Skin epidermis (tissue), 12 donors: ENCODE data around the gene ZNF574.

Experiments
- H3K27ac ChIP-seq, 21 experiments: fragments of 200-600 bp; sonication (generic) in 11 of 21; one replicate each; pipeline ENCODE4 v1.5.0; 2020; ENCODE audit warnings: mild to moderate bottlenecking in 3 of 21, inconsistent platforms in 2 of 21, moderate library complexity in 2 of 21
- H3K4me3 ChIP-seq, 7 experiments: fragments of 200-600 bp; sonication (generic) in 2 of 7; one replicate each; pipeline ENCODE4 v1.5.0; 2020; ENCODE audit warnings: inconsistent platforms in 2 of 7, mild to moderate bottlenecking in 2 of 7, moderate library complexity in 1 of 7

The ZNF574 gene

DNA sequence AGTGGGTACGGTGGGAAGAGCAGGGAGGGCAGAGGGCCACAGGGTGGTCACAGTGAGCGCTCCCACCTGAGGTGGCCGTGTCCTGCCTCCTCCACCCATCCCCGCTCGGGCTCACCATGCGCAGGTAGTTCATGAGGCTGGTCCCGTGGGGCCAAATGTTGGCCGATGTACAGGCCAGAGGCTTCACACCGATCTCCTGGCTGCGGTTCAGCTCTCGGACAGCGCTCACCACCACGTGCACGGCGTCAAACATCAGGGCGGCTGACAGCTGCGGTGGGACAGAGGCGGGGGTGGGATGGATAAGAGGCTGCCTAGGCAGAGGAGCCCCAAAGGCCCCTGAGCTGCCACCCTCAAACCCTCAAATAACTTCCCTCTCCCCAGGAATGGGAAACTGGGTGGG lies 21.8 kb upstream of the ZNF574 start:
- H3K4me3 ChIP-seq = no peak overlapping the region
- H3K27ac ChIP-seq = no peak overlapping the region

DNA sequence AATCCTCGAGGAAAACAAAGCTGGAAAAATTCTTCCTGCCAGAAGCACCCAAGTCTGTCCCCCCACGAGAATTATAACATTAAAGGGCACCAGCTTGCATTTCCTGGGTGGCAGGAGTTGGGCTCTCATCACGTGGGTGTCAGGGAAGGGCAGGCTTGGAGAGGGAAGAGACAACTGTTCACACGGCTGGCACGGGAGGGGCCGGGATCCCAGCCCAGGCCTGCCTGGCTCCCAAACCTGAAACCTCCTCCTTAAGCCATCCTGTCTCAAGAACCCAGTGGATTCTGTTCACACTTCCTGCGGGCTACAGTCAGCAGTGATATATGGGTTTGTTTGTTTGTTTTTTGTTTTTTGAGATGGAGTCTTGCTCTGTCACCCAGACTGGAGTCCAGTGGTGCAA lies 18.1 kb upstream of the ZNF574 start:
- Histone ChIP-seq H3K27ac (peak overlapping the region in 1 of 21 experiments; percentile 14), H3K4me3 (no peak overlapping the region)

DNA sequence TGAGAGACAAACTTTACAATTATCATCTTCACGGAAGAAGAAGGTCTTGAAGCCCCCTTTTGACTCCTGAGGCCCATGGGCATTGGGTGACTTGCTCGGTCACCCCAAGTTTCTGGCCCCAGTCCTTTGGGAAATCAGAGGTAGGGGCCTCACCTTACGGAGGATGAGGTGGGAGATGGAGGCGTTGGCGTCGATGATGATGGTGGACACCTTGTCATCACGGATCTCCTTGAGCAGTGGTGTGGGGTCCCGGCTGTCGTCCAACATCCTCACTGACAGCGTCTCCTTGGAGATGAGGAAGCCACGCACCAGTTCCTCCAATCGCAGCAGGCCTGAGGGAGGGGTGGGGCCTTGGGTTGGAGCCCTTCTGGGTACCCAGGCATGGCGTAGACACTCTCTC lies 16.8 kb upstream of the ZNF574 start:
- Histone ChIP-seq H3K27ac (no peak overlapping the region), H3K4me3 (no peak overlapping the region)

DNA sequence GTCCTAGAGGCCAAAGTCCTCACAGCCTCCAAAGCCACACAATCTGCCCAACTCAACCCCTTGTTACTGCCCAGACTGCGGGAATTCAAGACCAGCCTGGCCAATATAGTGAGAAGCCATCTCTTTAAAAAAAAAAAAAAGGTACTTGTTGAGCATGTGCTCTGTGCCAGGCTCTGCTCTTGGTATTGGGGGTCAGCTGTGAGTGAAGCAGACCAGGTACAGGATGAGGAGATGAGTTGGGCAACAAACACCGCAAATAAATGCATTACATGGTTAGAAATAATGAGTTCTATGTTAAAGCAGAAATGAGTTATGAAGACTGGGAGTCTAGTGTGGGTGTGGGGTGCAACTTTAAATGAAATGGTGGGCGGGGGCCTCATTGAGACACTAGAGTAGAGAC lies 15.8 kb upstream of the ZNF574 start:
- Histone ChIP-seq H3K27ac (no peak overlapping the region), H3K4me3 (no peak overlapping the region)

DNA sequence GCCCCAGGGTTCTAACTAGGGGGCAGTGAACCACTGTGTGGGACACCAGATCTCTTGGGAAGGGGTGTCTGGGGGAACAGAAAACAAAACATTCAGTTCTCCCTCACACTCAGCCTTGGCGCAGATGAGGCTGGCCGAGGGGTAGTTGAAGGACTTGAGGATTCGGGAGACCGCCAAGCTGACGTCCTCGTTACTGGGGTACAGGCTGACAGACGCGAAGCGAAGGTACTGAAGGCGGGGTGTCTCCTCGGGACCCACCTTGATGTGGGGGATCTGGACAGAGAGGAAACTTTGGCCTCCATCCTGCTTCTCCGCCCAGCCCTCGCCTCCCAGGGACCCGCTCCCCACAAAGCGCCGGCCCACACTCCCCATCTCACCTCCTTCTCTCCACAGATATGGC lies 13.6 kb upstream of the ZNF574 start:
- no peak overlapping the region for H3K27ac ChIP-seq
- no peak overlapping the region for H3K4me3 ChIP-seq

DNA sequence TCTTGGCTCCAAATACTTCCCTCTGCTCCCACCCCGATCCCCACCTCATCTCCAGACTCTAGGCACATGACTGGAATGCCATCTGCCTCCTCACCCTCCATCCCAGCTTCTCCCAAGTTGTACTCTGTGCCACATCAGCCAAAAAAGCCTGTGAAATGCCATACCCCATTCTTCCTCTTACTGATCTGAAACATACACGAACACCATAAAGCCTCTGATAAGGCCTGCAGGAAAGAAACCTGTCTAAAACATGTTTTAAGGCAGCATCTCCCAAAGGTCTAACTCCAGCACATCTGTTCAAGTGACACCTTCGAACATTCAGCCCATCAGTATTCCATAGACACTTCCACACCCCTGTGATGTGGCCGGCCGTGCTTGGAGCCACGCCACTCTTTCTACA lies 11.5 kb upstream of the ZNF574 start:
- Histone ChIP-seq H3K4me3 (no peak overlapping the region), H3K27ac (no peak overlapping the region)

DNA sequence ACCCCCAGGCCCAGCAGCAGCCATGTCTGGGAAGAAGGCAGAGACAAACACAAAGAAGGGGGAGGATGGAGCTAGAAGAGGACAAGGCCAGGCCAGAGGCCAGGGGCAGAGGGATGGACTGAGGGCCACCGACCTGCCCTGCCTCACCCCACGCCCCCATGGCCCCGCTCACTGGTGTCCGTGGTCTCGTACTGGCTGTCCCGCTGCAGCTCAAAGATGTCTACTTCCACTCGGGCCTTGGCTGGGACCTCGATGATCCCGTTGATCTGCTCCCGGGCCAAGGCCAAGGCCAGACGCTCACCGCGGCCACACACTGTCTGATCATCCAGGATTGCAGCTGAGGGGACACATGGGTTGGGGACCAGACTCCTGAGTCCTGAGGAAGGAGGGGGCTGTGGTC lies 10.9 kb upstream of the ZNF574 start:
- H3K27ac ChIP-seq = no peak overlapping the region
- H3K4me3 ChIP-seq = no peak overlapping the region

DNA sequence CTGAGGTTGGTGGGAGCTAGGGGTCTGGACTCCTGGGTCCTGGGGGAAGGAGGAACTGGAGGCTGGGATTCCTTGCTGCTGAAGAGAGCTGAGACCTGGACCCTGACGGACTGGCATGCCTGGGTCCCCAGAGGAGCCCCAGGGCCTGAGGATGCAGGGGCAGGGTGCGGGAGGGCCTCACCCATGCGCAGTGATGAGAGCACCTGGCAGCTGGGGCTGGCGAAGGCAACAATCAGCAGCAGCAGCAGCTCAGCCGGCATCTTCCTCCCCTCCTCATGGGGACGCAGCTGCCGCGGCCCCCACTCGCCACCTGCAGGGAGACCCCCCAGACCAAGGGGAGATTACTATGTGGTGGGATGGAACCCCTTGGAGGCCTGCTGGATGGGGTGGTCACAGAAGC lies 10.5 kb upstream of the ZNF574 start:
- Histone ChIP-seq H3K4me3 (no peak overlapping the region), H3K27ac (no peak overlapping the region)

DNA sequence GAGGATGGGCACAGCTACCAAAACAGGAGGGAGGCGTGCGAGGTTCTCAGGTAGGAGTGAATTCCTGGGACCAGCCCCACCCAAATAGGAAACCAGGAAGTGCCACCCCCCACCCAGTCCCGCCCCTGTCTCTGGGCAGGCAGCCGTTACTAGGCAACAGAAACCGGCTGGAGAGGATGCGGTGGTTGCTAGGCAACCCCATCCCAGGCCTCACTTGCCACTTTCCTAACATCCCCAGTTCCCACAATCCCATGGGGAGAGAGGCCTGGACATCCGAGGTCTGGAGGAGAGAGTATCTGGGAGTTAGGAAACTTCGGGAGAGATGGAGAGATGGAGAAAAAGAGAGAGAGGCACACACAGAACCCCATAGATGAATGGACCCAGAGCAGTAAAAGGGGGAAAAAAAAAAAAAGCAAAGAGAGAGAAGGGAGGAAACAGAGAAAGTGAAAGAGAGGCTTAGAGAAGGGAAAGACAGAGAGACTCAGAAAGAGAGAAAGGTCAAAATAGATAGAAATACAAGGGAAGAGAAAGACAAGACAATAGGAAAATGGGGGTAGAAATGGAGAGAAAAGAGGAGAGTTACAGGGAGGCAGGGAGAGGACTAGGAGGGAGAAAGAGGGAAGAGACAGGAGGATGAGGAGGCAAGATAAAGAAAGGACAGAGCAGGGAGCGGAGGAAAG lies 9.8 kb upstream of the ZNF574 start:
- H3K4me3 ChIP-seq = no peak overlapping the region

DNA sequence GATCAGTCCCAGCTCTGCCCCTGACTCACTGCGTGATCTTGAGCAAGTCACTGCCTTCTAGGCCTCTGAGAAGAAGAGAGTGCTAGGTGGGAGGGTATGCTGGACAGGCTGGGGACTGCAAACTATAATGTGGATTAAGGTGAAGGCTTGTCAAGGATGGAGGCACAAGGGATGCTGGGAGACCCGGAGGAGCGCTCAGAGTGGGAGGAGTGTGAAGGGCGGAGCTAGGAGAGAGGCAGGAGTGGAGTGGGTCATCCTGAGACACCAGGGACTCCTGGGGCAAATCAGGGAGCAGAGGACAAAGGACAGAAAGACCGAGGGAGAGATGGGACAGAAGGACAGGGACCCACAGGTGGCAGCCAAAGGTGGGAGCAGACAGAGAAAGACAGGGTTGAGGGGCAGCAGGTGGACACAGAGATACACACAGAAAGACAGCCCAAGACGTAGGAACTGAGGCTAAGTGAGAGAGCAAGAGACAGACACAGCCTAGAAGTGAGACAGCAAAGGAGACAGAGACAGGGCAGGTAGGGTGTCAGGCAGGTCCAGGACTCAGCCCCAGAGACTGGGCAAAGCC lies 8.6 kb upstream of the ZNF574 start:
- H3K27ac ChIP-seq = no peak overlapping the region
- no peak overlapping the region for H3K4me3 ChIP-seq

More for the DNA sequence above, 9.8 kb upstream of the ZNF574 start:
- H3K27ac ChIP-seq = no peak overlapping the region

DNA sequence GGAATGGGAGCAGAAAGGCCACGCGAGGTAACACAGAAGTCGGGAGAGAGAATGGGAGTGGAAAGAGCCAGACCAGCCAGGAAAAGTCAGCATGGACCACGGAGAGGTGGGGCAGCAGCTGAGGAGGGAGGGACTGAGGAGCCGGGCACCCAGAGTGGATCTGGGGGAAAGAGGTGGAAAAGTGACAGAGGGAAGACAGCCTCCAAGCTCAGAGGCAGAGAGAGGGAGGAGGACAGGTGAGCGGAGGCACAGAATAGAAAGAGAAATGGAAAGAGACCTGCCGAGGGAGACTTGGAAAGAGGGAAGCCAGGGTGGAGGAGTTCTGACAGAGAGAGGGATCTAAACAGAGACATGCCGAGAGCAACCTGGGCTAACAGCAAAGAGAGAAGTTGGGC lies 7.6 kb upstream of the ZNF574 start:
- no peak overlapping the region for H3K27ac ChIP-seq
- H3K4me3 ChIP-seq = no peak overlapping the region

DNA sequence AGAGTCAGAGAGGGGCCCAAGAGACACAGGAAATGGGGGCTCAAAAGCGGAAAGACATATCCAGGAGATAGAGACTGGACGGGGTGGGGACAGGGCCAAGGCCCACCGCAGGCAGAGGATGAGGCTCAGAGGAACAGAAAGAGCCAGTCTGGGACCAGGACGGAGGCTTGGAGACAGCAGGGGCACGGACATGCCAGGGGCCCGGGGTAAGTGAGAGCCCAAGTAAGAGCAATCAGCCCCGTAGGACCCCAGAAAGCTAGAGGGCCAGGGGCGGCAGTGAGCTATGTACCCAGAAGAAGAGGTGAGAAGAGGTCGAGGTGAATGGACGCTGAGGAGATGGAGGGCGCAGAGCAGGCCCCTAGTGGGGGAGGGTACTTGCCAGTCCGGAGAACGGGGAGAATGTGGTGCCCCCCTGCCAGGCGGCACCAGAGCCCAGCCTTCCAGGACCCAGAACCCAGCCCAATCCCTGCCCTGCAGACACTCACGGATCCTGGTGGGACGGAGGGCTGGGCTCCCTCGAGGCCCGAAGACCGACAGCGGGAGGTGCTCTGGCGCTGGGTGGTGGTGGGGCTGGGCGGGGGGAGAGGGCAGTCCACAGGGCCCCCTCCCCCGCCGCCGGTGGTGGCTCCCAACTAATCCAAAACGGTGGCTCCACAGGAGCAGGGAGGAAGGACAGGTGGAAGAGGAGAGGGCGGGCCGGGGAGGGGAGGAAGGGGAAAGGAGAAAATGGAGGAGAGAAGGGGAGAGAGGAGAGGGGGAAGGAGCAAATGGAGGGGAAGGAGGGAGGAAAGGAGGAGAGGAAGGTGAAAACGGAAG lies 7.0 kb upstream of the ZNF574 start:
- Histone ChIP-seq H3K27ac (no peak overlapping the region), H3K4me3 (no peak overlapping the region)

DNA sequence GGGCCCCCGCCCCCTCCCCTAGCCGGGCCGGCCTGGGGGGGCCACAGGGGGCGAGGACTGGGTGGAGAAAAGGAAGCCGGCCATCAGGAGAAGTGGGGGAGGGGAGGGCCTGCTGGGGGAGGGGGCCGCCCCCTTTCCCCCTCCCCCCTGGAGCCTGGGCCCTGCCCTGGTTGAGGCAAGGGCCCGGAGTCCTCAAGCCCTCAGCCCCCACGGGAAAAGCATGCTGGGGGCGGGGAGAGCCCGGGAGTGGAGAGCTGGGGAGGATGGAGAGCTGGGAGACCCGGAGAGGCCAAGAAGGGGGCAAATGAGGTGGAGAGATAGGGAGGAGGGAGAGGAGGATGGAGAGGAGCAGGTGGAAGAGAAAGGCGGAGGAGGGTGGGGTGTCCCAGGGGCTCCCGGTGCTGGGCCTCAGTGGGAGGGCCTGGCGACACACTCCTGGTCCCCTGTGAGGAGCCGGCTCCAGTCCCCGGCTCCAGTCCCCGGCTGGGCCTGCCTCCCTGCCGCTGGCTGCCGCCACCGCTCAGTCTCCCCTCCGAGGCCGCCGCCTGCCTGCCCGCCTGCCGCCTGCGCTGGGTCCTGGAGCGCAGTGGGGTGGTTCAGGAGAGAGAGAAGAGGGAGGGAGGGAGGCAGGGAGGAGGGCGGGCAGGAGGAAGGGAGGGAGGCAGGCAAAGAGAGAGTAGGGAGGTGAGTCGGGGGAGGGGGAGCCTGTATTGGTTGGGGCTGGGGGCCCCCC lies 6.2 kb upstream of the ZNF574 start, which contains the start of gene GRIK5:
TSS of gene GRIK5 (minus strand) at position 588 of the 733 bp plus-strand sequence. CDS start 4,436 bp downstream, outside the sequence.
- no peak within 1 kb of the TSS for H3K27ac ChIP-seq
- H3K4me3 ChIP-seq = peak within 1 kb of the TSS in 1 of 7 experiments; percentile 16

DNA sequence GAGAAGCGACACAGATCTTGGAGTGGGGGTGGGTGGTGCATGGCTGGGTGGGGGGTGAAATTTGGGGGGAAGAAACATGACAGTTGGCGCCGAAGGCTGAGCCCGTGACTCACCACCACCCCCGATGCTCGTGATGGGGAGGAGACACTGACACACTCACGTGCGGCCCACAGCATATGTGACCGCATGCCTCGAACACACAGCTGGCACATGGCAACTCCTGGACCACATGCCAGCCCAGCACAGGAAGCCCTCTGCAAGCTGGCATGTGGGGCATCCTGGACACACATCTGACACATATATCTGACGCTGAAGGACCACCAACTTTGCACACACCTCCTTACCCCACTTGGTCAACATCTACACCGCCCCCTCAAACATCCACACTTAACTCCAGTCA lies 4.7 kb upstream of the ZNF574 start:
- H3K27ac ChIP-seq = no peak overlapping the region

DNA sequence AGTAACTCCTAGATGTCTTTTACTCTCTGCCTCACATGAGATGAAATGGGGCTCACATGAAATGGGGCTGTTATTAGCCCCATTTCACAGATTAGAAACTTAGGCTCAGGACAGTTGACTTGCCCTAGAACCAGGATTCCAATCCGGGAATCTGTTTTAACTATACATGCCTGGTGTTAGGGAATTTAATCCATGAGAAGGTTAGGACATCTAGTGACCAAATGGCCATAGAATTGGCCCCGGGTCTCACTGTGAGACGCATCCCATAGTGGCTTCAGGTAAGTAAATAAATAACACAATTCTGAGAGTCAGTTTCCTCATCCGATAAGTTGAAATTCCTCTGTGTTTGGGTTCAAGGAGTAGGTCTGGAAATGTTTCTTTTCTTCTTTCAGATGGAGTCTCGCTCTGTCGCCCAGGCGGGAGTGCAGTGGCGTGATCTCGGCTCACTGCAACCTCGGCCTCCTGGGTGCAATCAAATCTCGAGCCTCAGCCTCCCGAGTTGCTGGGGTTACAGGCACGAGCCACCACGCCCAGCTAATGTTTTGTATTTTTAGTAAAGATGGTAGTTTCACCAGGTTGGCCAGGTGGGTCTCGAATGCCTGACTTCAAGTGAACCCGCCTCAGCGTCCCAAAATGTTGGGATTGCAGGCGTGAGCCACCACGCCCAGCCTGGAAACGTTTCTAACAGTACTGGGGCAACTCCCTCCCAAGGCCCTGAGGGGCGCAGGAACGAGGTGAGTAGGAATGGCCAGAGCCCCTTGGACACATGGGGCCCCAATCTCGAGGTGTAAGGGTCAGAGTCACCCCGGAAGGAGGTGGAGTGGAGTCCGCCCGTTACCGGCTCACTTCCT lies 1.2 kb upstream of the ZNF574 start:
- H3K4me3 ChIP-seq = peak overlapping the region; percentile 45 to 96 (median 92)
- peak overlapping the region; percentile 87 to 99 (median 95) for H3K27ac ChIP-seq

More for the DNA sequence above, 4.7 kb upstream of the ZNF574 start:
- H3K4me3 ChIP-seq = no peak overlapping the region

DNA sequence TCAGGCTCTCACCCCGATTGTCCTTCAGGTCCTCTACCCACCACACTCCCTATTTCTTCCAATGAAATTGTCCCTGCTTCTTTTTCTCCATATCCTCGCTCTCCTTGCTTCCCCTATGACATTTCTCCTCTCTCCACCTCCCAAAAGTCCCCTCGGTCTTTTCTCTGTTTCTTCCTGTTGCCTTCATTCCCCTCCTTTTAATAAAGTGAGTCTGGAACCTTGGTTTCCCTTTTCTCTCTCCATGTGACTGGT lies 676 bp upstream of the ZNF574 start:
- H3K27ac ChIP-seq = peak overlapping the region; percentile 87 to 99 (median 95)
- peak overlapping the region; percentile 45 to 96 (median 92) for H3K4me3 ChIP-seq

DNA sequence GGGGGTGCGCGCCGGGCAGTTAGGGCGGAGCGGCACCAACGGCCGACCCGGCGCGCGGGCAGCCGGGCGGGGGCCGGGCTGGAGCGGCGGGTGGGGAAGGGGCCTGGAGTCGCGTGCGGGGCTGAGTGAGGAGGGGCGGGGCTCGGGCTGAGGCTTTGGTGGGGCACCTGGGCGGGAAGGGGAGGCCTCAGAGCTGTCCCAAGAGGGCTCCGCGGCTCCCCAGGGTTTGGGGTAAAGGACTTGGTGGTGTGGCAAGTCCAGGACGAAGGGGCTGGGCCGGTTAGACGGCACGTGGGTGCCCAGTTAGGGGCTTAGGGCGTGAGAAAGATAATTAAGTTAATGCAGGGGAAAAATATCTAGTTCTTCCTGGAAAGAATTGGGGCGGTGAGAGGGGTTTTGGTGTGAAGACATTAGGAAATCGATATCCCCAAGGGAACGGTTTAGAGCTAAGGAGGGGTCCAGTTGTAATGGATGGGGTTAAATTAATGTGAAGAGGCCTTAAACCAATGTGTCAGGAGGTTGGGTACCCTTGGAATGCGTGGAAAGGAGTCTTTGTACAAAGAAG lies 496 bp downstream of the ZNF574 start:
- H3K27ac ChIP-seq = peak overlapping the region; percentile 52 to 99 (median 94)
- H3K4me3 ChIP-seq = peak overlapping the region; percentile 73 to 96 (median 92)

DNA sequence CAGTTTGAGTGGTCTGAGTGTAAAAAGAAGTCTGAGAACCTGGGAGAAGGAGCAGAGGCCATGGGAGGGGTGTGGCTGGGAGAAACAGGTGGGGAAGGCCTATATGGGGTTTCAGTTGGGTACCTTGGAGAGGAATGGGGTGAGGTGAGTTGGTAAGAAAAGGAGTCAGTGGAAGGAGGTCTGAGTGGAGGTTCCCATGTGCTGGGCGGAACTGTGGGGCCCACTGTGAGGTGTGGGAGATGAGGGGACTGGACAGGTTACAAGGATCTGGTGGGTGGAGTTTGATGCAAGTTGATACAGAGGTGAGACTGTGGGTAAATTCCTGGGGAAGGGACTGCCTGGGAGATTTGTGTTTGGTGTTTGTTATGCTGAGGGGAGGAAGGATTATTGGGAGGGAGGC lies 2.1 kb downstream of the ZNF574 start:
- no peak overlapping the region for H3K4me3 ChIP-seq
- peak overlapping the region in 2 of 21 experiments; percentile 94 to 96 for H3K27ac ChIP-seq
